GM19238 (cell line): Measurements from ENCODE around the gene SLC8A3.

Experiments
- DNase-seq: peaks from one replicate; pipeline ENCODE4 v3.0.0; 2011; ENCODE audit warnings: low spot score; ENCODE audit not compliant: insufficient read length

Gene SLC8A3

DNA sequence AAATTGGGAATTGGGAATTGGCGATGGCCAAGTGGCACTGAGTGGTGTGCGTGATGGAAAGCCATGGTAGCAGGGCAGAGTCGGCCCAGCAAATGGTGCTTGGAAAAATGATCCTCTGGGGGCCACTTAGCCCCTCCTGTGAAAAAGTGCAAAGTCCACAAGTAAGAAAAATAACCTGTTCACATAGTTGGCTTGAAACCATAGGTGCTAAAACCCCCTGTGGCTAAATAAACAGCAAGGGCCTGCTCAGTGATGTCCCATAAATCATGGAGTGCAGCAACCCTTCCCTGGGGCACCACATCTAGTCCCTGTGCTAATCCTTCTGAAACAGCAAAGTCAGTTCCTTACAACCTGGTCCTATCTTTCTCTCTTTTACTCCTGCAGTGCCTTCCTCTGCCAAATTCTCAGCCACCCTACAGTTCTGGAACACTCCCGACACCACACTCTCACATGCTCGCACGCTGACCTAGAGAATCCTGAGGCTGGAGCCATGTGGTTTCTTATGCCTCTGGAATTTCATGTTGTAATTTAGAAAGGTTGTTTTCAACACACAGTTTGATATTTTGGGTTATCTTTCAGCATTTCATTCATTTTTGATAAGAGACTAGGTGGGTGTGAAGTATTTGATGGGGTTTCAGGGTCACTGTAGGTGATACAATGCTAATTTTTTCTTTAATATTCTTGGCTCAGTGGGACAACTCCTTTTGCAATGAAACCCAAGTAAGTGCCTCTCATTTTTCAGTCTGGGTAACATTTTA, 186.0 kb downstream of the SLC8A3 start:
- no peak for DNase-seq

DNA sequence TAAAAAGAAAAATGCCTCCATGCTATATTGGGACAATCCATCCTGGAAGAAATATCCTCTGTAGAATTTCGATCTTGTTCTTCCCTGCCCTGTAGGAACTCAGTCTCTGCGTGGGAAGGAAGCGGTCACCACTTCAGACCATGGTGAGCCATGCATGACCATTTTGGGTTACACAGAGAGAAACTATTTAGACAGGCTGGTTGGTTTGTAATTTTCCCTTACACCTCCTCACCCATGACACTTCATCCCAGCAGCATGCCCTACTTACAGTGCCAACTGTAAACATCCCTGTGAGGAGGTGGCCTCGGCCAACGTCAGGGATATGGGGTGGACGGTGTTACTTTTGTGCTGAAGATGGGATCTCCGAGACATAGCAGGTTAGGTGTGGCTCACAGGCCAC, 188.2 kb downstream of the SLC8A3 start:
- no peak for DNase-seq

DNA sequence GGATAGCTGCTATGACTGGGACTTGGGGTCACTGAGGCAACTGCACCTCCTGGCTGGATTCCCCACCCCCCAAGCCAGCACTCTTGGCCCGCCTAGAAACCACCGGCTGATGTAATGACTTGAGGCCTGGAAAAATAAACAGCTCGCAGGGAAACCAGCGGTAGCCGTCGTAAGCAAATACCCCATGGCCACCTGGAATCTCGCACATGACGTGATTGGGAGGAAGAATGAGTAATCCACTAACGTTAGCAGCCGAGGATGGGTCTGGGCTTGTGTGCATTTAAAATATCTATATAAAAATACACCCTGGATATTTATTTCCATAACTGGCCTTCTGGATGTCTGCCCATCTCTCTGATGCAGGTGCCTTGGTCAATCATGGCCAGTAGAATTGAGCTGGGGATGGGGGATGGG, 189.5 kb downstream of the SLC8A3 start:
- DNase-seq = no peak

DNA sequence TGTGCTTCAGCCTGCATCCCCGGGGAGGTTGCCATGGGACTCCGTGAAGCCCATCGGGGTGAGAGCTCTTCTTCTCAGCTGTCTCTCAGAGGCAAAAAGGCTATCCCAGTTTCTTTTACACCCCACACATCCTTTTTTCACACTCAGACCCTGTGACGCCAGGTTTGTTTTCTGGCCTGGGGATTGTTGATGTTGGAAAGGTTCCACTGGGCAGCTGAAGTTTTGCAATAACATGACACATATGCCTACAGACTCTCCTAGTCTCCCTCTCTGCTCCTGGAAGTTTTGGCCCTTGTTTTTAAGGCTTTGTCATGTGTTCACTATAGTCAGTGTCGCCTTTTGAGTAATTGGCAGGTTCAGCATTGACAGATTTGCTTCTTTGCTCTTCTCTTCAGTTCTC, 190.9 kb downstream of the SLC8A3 start:
- no peak for DNase-seq

DNA sequence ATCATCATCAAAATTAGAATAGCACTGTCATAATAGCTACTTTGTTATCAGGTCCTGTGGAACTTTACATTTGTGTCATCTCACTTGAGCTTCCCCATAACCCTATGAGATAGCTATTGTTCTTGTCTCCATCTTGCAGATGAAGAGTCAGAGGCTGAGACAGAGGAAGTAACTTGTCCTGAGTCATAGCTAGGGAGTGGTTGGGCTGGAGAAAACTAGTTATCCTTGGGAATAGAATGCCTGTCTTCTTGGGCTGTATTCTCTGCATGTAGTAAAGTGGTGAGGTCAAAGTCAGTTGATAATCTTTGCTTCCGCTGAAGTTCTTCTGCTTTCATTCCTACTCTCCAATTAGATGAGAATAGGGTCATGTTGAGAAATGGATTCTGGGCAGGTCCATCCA, 192.5 kb downstream of the SLC8A3 start:
- no peak for DNase-seq
